Measurements from ENCODE around the gene SLC46A2. TPM values are rescaled to one million over a fixed set of nuclear protein-coding genes. Genes with fewer than 3 reads are reported as not detected.

SLC46A2 gene
- total RNA-seq, 4 donors from 2014 or later: 0.22 to 3.1 TPM; not detected in 2

DNA sequence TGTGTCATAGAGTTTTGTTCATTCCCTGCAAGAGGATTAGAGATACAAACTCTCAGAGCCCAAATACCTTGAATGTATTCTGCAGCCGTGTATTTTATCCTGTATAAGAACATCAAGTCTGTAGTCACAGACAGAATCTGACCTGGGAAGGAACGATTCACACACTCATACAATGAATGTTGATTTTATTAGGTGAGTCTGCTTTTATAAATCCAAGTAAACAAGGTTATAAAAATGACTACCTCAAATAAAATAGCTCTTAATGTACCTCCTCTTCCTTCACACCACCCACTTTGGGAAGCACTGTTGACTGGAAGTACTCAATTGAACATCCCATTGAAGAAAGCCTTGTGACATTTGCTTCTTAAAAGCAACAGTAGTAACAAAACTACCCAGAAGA is 11.9 kb downstream of the SLC46A2 start:
- TF ChIP-seq, protein P1, sequence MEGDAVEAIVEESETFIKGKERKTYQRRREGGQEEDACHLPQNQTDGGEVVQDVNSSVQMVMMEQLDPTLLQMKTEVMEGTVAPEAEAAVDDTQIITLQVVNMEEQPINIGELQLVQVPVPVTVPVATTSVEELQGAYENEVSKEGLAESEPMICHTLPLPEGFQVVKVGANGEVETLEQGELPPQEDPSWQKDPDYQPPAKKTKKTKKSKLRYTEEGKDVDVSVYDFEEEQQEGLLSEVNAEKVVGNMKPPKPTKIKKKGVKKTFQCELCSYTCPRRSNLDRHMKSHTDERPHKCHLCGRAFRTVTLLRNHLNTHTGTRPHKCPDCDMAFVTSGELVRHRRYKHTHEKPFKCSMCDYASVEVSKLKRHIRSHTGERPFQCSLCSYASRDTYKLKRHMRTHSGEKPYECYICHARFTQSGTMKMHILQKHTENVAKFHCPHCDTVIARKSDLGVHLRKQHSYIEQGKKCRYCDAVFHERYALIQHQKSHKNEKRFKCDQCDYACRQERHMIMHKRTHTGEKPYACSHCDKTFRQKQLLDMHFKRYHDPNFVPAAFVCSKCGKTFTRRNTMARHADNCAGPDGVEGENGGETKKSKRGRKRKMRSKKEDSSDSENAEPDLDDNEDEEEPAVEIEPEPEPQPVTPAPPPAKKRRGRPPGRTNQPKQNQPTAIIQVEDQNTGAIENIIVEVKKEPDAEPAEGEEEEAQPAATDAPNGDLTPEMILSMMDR (IDR thresholded peaks at IDR 0.05; ENCODE audit: low read depth): no peak

DNA sequence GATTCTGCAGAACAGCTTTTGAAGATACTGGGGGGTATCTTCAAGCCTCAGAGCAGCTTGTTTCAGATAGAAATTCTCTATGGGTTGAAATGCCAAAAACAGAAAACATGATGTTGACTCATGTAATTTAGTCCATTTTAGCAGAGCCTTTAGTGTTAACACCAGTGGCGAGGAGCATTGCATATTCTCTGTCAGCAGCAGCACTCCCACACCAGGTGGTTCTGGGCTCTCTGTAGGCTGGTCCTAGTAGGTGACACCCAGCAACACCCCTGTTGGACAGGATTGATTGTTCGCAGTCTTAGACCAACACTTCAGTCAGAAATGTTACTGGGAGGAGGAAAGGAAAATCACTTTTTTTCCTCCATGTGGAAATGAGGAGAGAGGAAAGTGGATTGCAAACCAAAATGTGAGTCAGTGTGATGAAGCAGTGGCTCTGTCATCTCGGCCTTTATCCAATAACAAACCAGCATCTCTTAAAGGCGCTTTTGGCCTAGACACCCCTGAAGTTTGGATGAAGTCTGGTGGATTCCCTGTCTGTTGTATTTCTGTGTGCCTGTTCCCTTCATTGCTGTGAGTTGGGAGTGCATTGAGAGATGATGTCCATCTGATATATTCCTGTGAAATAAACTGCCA is 16.8 kb downstream of the SLC46A2 start:
- TF ChIP-seq, protein P1 (IDR thresholded peaks at IDR 0.05; ENCODE audit: low read depth): no peak

DNA sequence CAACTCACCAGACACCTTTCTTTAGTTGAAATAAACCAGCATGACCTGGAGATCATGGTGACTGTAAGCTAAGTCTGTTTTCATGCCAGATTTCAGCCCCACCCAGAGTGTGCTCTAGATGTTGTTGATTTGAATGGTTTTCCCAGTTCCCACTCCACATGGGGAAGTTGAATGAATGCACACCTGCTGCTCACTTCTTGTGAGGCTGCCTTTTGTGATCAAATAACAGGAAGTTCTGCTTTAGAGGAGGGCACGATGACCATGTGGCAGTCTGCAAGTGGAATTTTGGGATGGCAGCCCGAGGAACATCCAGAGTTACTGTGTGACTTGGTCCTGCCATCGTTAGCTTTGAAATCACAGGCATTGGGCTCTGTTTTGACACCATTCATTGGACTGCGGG is 18.7 kb downstream of the SLC46A2 start:
- TF ChIP-seq, protein P1 (IDR thresholded peaks at IDR 0.05; ENCODE audit: low read depth): no peak

DNA sequence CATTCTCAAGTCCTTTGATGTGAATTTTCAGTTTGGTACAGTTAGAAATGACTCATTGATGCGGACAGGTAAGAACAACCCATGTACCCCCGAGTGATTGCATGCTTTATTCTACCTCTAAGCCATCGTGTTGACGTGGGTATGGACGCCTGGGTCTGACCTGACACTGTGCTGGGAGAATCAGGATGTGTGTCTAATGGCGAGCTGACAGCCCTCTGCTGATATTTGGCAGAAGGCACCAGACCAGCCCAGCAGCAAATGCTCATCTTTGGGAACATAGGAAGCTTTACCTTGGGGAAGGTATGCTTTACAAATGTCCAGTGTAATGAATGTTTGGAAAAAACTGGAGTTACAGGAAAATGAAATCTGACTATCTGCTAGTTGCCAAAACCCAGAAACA is 20.1 kb downstream of the SLC46A2 start:
- TF ChIP-seq, protein P1 (IDR thresholded peaks at IDR 0.05; ENCODE audit: low read depth): no peak

DNA sequence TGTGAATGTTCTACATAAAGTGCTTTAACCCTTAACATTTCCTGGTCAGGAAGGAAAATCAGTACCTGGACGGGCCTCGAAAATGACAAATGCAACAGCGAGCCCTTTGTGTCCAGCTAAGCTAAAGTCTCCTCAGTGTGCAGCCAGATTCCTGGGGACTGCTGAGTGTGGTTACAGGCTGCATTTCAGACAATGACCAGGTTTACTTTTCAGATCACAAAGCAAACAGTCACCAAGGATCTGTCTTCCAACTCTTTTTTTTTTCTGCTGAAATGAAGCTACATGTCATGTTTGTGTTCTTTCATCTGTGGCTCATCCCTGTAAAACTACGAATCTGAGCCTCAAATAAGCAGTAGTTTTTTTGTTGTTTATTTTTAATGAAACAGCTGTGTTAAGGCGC is 20.8 kb downstream of the SLC46A2 start:
- TF ChIP-seq, protein P1 (IDR thresholded peaks at IDR 0.05; ENCODE audit: low read depth): no peak

DNA sequence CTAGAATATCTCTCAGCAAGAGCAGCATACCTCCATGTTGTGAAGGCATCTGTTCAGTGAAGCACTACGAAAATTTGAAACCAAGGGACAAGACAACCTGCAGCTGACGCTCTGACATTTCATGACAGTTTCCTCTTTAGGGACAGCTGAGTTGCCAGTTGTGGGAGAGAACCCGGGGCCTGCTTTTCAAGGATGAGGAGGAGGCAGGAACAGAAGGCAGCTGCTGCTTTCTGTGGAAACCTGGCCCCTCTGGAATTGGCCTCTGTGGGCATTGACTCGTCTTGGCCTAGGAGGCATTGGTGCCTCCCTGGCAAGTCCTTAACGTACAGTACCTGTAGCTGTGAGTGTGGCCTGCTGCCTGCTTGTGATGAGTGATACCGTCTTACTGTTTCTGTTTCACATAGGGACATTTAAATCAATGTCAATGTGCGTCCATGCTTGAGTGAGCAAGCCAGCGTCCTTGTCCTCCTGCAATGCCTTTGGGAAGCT is 21.6 kb downstream of the SLC46A2 start:
- TF ChIP-seq, protein P1 (IDR thresholded peaks at IDR 0.05; ENCODE audit: low read depth): no peak

DNA sequence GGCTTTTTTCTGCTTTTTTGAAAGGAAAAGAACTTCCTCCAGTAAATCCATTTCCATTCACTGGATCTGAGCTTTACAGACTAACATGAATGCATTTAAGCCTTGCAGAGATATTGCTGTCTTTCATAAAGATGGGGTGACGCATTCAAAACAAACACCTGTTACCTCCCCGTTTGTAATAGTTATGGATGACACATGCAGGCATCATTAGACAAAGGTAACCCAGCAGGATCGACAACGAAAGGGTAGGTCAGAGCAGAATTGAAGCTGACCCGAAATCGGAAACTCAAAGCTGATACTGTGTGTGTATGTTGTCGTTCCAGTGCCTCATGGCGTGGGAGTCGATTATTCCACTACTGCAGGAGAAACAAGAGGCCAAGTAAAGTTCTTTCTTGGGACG is 22.2 kb downstream of the SLC46A2 start:
- TF ChIP-seq, protein P1 (IDR thresholded peaks at IDR 0.05; ENCODE audit: low read depth): no peak

All from subcutaneous adipose tissue (tissue), 4 donors.